Activated CD4-positive, CD25-positive, alpha-beta regulatory T cell treated with anti-CD3 and anti-CD28 coated beads, Interleukin-2, amount 50 U/mL, for 24 hours (primary cell): ENCODE data around the gene SDHC.
"Not testable (repeated sequence)": the region's sequence is repeated elsewhere in the genome, so short reads cannot be mapped to it uniquely, and the experiment has no call there.

Source experiments
- ATAC-seq, 2 donors: fragments of 150-1000 bp; cut with Tn5 transposase; one replicate each; pipeline ENCODE4 v1.10.0; 2021; ENCODE audit warnings: mild to moderate bottlenecking in 1 of 2, moderate library complexity in 1 of 2

Gene SDHC

DNA sequence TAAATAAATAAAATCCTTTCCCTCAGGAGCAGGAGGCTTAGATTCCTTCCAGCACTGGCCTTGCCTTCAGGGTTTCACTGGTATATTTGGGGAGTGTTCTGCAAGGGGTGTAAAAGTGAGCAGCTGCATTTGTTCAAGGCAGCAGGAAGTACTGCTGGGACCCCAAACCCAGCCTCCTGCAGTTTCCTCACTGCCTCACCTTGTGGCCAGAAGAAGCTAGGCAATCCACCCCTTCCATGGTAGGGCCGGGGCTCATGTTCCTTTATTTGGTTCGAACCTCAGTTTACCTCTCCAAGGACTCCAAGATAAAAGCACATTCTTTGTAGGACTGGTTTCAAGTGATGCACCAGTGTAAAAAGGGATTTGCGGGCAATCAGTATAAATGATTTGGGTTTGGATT is 74.5 kb downstream of the SDHC start:
- ATAC-seq = no peak

DNA sequence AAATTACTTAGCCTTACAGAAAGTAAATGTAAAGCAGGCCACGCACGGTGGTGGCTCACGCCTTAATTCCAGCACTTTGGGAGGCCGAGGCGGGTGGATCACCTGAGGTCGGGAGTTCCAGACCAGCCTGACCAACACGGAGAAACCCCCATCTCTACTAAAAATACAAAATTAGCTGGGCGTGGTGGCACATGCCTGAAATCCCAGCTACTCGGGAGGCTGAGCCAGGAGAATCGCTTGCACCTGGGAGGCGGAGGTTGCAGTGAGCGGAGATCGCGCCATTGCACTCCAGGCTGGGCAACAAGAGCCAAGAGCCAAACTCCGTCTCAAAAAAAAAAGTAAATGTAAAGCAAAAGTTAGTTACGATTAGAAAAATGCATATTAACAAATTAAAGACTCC is 75.0 kb downstream of the SDHC start:
- not testable (repeated sequence) for ATAC-seq

DNA sequence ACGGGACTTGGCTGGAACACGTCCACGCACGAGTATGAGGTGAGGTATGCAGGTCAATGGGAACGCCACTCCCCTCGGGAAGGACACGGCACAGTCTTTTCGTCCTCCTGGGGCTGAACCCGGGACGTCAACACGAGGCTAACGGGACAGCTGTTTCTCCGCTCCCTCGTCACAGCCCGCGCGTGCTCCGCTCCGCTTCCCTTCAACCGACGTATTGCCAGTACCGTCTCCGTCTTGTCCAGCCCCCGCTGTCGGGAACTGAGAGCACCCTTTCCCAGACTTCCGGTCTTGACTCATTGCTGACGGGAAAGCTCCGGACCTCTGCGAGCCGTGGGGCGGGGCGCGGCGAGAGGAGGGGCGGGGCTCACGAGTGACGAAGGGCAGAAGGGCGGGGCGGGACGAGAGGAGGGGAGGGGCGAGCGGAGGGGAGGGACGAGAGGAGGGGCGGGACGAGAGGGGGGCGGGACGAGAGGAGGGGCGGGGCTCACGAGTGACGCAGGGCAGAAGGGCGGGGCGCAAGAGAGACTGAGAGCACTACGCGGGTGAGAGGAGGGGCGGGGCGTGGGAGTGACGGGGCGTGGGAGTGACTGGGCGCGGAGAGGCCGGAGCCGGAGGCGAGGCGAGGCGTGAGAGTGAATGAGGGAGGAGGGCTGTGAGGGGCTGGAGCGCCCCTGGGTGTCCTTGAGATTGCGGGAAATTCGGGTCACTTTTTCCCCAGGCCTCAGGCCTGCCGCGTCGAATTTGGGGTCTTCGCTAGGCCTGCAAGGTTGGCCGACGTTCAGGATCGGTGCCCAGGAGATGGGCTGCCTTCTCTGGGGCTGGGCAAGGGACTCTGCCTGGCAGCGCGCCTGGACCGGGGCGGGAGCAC is 75.7 kb downstream of the SDHC start:
- peak; percentile 80 to 82 for ATAC-seq

DNA sequence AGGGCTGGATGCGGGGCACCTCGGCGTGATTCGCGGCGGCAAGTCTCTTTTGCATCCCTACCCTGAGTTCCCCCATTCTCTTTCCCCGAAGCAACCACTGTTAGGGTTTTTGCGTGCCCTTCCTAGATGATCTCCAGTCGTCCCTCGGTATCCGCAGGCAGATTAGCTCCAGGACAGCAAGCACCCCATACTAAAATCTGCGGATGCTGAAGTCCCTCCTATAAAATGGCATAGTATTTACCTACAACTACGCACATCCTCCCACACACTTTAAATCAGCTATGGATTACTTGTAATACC is 76.3 kb downstream of the SDHC start:
- peak; percentile 16 to 21 for ATAC-seq

DNA sequence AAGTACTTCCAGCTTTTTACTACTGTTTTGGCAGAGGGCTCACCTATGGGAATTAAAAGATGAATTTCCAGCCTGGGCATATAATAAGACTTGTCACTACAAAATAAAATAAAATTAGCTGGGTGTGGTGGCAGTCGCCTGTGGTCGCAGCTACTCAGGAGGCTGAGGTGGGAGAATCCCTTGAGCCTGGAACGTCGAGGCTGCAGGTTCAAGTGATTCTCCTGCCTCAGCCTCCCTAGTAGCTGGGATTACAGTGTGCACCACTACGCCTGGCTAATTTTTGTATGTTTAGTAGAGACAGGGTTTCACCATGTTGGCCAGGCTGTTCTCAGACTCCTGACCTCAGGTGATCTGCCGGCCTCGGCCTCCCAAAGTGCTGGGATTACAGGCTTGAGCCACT is 77.0 kb downstream of the SDHC start:
- not testable (repeated sequence) for ATAC-seq

DNA sequence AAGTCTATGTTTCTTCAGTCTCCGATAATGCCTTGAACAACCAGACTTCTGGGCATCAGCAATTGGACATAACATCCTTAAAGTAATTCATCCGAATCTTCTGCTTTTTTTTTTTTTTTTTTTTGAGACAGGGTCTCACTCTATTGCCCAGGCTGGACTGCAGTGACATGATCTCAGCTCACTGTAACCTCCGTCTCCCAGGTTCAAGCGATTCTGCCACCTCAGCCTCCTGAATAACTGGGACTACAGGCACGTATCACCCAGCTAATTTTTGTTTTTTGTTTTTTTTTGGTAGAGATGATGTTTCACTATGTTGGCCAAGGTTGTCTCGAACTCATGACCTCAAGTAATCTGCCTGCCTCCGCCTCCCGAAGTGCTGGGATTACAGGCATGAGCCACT is 77.4 kb downstream of the SDHC start:
- no peak for ATAC-seq

DNA sequence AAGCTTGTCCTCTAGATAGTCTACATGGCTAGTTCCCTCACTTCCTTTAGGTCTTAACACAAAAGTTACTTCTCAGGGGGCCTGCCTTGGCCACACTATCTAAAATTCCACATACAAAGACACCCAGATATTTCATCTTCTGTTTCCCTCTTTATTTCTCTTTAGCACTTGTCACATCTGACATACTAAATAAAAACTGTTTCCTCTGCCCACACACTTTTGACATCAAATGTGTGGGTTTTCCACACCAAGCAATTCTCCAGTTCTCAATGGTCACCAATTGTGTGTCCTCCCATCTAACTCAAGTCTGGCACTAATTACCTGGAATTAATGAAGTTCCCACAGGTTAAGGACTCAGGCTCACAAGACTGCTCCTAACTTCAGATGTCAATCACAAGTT is 79.0 kb downstream of the SDHC start:
- ATAC-seq = no peak

DNA sequence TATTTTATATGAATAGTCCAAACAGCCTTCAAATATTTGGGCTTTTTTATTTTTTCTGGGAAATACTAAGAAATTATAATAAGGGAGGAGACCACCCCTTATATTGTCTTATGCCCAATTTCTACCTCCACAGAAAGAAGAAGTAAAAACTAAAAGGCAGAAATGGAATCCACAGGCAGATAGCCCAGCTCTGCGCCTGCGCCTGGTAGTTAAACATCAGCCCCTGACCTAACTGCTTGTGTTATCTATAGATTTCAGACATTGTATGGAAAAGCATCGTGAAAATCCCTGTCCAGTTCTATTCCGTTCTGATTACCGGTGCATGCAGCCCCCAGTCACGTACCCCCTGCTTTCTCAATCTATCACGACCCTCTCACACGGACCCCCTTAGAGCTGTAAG is 82.9 kb downstream of the SDHC start:
- not testable (repeated sequence) for ATAC-seq

DNA sequence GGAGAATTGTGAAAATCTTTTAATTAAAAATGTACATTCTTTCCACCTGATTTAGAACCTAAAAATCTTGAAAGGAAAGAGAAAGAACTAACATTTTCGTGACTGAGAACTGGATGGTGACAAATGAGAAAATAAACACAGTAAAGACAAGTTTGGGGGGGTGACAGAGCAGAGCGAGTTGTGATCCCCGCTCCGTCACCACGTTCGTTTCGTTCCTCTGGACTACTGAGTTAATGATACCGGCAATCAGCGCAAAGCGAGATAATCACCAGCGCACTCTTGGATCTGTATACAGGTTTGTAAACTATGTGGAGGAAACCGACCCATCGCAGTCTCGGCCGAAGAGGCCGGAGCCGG is 84.7 kb downstream of the SDHC start:
- peak; percentile 11 to 44 for ATAC-seq

DNA sequence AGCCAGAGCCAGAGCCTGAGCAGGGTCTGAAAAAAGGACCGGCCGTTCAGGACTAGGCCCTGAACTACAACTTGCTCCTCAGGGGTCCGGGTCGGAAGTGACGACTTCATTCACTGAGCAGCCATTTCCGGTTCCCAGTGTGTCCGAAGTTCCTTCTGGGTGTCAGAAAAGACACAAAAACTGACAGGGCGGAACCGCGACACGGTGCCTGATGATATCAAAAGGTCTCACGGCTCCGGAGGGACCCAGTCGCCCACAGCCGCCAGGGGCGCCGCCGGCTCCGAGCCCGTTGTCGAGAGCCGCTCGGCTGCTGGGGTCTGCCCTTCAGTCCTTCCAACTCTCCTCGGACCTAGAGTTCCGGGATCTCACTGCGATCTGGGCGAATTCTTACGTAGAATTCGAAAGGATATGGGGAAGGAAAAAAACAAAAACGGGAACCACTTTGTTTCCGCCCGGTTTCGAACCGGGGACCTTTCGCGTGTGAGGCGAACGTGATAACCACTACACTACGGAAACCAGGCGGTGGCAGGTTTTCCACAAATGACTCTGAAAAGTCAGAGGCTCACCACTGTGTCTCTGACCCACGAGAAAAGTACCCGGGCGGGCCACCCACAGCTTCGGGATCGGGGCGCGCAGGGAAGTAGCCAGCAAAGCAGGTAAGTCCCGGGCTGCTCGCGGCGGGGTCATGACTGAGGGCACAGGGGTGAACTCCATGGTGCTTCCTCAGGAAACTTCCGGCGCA is 85.2 kb downstream of the SDHC start:
- peak; percentile 76 to 82 for ATAC-seq

DNA sequence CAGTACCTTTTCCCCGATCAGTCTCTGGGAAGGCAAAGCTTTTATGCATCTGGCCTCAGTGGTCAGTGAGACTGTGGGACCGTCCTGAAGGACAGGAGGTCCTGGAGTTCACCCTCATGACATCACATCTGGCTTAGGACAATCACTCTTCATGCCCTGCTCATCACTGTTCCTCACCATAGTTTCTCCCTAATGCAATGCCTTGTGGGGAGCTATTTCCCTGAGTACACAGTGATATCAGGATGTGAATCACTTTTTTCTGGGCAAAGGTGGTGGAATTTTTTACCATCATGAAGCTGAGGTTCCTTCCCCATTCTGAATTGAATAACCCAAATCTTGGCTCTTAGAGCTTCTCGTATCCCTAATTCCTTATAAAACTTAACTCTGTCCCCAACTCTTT is 88.3 kb downstream of the SDHC start:
- ATAC-seq = no peak

DNA sequence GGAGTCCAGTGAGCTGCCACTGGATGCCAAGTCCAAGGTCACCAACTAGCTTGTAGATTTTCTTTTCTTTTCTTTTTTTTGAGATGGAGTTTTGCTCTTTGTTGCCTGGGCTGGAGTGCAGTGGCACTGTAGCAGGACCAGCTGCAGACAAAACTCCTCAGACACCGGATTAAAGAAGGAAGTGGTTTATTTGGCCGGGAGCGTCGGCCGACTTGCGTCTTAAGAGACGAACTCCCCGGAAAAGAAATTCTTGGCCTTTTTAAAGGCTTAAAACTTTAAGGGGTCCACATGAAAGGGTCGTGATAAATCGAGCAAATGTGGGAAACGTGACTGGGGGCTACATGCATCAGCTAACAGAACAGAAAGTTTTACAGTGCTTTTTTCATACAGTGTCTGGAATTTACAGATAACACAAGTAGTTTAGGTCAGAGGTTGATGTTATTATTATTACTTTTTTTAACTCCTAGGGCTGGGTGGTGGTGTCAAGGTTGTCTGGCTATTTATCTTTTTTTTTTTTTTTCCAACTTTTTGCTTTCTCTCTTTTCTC is 89.9 kb downstream of the SDHC start:
- ATAC-seq = no peak

DNA sequence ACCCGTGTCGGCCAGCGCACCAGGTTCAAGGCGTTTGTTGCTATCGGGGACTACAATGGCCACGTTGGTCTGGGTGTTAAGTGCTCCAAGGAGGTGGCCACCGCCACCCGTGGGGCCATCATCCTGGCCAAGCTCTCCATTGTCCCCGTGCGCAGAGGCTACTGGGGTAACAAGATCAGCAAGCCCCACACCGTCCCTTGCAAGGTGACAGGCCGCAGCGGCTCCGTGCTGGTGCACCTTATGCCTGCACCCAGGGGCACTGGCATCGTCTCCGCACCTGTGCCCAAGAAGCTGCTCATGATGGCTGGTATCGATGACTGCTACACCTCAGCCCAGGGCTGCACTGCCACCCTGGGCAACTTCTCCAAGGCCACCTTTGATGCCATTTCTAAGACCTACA is 92.4 kb downstream of the SDHC start:
- ATAC-seq = not testable (repeated sequence)

DNA sequence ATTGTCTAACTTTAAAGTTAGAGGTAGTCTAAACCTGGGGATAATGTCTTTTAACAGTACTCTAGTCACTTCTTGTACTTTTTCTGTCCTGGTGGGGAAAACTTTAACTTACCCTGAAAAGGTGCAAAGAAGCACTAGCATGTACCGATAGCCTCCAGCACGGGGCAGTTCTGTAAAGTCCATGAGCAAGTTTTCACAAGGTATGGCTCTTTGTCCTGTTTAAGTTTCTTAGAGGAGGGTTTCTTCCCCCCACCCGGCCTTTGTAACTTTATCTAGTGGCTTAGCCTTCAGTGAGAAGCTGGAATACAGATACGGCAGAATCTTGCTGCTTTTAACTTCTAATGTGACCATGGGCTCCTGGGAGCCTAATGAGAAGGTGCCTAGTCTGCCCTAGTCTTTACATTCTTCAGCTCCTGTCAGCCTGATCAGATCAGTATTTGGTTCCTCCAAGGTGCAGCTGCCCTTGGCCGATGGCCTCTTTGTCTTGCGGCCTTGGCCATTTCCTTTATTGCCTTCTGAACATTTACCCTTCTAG is 93.3 kb downstream of the SDHC start:
- no peak for ATAC-seq

DNA sequence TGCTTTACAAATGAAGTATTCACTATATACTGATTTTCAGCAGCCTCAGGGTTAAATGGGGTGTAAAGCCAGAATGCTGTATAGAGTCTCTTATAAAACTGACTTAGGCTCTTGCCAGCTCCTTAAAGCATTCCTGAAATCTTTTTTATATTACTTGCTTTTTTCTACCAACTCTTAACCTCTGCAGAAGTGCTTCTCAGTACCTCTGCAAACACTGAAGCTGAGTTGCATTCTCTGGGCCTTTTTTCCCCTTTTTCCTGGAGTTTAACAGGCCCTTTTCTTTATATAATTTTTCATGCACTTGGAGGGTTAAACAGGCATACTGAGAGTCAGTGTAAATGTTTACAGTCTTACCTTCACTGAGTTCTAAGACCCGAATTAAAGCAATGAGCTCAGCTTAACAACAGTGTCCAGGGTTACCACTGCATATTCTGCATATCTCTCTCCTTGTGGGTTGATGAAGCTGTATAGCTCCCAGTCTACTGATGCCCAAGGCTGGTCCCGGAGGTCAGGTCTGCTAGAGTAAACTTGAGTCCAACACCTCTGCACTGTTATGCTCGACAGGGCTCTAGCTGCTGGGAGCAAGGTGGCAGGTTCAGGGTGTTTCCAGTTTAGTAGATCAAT is 94.4 kb downstream of the SDHC start:
- ATAC-seq = no peak

DNA sequence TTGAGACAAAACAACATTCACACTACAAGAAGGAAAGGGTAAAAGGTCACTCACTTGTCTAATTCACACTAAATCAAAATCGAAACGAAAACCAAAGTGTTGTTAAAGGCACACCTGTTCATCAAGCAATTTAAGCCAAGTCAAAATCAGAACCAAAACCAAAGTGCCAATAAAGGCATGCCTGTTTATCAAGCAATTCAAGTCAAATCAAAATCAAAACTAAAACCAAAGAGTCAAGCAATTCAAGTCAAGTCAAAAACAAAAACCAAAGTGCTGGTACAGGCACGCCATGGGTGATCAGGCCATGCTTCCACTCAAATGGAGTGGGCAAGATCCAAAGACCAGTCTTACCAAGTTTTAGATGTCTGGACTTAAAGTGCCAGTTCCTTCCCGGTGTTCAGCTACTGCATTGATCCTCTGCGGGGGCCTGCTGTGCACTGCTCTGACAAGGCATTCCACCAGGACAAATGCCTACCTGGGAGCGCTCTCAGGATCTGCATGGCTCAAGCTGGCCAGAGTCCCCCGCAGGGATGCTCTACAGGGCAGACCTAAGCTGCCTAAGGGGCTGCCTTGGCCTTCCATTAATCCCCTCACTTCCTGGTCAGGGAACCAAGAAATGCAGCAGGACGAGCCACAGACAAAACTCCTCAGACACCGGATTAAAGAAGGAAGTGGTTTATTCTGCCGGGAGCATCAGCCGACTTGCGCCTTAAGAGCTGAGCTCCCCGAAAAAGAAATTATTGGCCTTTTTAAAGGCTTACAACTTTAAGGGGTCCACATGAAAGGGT is 95.9 kb downstream of the SDHC start:
- peak; percentile 87 to 94 for ATAC-seq

DNA sequence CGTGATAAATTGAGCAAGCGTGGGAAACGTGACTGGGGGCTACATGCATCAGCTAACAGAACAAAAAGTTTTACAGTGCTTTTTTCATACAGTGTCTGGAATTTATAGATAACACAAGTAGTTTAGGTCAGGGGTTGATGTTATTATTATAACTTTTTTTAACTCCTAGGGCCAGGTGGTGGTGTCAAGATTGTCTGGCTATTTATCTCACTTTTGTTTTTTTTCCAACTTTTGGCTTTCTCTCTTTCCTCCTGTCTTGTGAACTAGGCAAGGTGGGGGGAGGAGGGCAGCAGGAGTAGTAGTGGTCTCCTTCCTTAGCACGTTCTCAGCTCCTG is 96.4 kb downstream of the SDHC start:
- not testable (repeated sequence) for ATAC-seq
